DMS53 treated with DMSO at 0.1 percent for 48 hours (cell line): Measurements from ENCODE around the gene CA4.
"Not testable (repeated sequence)": the region's sequence is repeated elsewhere in the genome, so short reads cannot be mapped to it uniquely, and the experiment has no call there.

Experiments
- DNase-seq: peaks from one replicate; lab custom pipeline; 2025; ENCODE audit not compliant: unreplicated experiment; lab: John Stamatoyannopoulos, UW

CA4 gene

DNA sequence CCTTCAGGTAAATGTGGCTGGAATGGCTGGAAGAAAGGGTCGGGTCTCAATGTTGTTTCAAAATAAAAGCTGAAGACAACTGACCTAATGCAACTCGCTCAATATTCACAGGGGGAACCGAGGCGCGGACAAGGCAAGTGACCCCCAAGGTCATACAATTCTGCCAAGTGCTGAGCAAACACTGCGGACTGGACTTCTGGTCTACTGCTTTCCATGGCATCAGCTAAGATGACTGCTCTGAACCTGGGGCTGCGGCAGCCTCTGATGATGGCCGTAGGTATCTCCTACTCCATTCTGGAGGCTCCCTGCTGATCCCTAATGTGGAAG is 21.9 kb downstream of the CA4 start:
- no peak for DNase-seq

DNA sequence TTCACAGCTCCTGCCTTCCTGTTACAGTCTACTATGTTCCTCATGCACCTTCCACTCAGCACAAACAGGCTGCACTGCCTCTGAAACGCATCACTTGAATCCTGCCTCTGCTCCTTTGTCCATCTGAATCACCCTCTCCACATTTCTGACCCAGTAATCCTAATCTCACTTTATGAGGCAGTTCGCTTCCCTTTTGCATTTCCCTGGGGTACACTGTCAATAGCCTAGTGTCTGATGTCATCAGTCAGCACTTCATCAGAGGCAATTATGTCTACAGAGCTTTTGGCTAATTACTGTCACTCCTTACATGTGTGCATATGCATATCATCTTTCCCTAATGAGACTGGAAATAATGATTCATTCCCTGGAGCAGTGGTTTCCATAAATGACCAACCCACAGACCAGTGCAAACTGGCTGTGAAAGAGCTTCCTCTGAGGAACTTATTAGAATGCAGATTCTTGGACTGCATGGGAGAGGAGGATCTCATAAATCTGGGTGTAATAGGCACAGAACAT is 23.6 kb downstream of the CA4 start:
- DNase-seq, result no peak

DNA sequence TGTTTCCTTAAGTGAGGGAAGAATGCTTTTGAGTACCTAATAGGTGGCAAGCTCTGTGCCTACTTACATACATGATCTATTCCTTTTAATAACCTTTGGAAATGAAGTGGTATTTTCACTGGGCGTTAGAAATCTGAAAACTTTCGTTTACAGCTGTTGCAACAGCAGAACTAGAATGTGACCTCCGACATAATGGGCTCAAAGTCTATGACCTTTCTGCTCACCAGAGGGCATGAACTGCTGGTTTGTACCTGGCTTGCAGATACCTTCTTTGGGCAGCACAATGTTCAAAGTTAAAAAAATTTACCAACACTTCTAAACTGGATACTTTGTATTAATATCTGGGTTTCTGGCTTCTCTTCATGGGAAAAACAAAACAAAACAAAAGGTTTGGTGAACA is 24.3 kb downstream of the CA4 start:
- DNase-seq, result no peak

DNA sequence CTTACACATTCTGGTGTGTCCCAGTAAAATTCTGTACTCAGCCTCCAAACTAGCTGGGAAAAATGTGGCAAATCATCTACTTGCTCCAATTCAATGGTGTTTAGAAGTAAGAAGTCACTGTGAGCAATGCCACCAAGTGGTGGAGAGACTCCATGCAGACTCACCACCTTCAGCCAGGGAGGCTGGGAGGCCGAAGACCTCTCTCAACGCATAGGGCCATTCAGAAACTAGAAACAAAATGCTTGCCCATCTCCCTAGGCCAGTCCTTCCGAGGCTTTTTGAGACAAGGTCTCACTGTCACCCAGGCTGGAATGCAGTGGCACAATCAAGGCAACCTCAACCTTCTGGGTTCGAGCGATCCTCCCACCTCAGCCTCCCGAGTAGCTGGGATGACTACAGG is 25.0 kb downstream of the CA4 start:
- not testable (repeated sequence) for DNase-seq

DNA sequence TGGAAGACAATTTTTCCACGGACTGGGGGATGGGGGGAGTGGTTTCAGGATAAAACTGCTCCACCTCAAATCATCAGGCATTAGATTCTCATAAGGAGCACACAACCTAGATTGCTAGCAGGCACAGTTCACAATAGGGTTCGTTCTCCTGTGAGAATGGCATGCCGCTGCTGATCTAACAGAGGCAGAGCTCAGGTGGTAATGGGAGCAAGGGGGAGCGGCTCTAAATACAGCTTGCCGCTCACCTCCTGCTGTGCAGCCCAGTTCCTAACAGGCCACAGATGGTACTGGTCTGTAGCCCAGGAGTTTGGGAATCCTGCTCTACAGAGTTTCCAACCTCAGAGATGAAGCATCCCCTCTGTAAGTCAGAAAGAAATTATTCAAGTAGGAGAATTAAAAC is 27.0 kb downstream of the CA4 start:
- not testable (repeated sequence) for DNase-seq

DNA sequence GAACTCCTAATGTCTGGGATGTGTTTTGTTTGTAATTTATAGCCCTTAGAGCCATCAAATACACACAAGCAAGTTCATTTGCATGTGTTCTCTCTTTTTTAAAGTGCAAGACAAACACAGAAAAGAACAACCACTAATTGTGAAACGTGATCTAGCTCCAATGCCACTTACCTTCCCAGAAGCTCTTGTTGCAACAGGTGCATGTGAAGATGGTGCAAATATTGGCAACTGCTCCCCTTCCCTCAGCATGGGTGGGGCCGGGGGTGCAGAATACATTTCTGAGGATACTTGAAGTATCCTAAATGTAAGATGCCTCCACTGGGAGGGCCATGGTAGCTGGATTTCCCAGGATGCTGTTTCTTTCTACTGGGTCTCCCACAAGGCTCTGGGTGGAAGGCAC is 28.4 kb downstream of the CA4 start:
- DNase-seq, result not testable (repeated sequence)

DNA sequence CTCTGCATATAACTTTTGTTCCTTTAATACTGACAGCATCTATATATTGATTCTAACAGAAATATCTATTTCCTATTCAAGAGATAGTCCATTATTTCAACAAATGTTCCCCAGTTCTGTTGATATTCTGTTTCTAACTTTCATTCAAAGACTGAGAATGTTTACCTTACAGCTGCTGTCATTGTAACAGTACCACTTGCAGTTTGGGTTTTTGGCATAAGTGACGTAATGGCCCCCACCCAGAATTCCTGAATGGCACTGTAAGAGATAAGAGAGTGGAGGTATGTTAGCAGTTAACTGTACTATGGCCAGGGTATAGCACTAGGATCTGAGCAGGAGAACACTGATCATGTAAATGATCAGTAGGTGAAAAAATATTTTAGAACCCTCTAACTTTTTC is 30.6 kb downstream of the CA4 start:
- DNase-seq, result not testable (repeated sequence)

DNA sequence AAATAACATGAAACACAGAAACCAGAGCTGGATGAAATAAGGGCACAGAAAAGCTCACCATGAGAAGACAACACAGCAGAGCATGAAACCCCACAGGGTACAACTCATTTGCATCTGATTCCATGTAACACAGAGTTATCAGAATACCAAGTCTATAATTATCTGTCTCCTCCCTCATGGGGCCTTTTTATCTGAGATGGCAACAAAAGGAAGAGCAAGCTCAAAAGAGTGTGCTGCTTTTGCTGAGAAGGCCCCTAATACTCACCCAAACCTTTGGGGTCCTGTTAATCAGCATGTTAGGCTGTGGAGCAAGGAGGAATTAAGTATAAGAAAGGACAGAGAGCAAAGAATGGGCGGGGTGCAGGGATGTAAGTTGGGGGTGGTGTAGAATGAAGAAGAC is 36.6 kb downstream of the CA4 start:
- DNase-seq, result not testable (repeated sequence)

DNA sequence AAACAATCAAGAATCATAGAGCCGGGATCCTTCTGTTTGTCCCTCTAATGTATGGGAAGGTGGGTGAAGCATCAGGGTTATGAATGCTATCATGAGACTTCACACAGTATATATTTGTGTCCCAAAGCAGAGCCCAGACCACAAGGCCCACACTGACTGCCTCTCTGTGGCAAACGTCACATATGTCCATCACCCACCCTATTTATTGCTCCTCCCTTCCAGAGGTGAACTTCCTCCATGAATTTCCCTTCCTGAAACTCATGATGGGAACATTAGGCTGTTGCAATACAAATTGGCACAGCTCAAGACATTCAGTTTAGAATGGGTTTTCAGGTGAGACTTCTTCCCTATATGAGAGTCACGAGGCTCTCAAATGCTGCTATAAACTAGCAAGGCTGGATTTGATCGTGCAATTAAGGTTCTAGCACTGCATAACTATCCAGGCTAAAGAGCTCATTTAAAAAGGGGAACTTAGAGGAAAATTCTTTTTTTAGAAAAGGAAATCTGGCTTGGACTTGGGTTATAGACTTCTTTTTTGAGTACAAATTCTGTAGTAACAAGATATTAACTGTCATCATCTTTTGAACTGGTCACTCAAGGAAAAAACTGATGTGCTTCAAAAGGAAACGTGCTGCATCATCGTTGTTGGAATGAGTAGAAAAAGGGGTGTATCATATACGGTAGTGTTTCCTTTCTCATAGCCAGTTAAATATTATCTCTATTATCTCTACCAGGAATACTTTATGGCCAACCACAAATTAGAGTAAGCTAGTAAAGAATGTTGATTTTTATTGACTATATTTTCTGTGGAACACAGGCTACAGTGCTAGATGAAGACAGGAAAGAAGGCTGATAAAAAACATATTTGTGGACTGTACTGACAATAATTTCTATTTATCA is 37.3 kb downstream of the CA4 start:
- DNase-seq, result not testable (repeated sequence)

DNA sequence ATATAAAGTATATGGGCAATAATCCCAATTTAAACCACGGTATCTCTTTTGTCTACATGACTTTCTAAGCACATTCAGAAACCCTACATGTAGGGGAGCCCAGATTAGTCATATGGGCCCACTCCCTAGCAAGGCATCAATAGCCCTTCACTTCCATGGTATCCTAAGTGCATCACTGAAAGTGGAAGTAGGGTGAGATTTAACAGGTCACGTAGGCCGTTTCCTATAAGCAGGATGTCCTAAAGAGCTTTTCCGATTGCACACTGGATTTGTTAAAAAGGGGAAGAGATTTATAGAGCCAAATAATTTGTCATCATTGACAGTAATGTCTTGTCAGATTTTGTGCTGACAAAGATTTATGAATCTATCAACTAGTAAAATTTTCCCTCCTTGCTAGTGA is 39.0 kb downstream of the CA4 start:
- no peak for DNase-seq

DNA sequence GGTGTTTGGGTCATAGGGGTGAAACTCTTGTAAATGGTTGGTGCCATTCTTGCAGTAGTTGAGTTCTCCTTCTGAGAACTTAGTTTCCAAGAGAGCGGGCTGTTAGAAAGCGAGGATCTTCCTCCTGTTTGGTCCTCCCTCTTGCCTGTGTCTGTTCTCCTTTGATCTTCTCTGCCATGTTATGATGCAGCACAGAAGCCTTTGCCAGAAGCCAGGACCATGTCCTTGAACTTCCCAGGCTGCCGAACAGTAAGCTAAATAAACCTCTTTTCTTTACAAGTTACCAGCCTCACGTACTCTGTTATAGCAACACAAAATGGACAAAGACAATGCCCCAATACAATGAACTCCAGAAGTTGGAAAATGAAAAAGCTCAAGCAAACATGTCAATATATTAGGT is 40.3 kb downstream of the CA4 start:
- not testable (repeated sequence) for DNase-seq

DNA sequence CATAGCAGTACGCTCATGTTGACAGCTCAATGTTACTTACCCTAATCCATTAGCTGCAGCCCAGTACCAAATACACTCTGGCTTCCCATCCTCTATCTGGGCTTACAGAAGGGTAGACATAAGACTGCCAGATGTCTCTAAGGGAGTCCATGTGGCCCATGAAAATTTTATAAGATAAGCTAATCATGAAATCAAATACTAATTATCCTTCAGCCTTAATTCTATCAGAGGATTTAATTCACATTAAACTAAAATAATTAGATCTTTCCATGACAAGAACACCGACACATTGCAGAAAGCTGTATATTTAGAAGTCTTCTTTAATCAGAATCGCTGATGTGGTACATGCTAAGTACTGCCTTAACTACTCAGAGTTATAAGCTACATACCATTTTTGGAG is 43.3 kb downstream of the CA4 start:
- not testable (repeated sequence) for DNase-seq

DNA sequence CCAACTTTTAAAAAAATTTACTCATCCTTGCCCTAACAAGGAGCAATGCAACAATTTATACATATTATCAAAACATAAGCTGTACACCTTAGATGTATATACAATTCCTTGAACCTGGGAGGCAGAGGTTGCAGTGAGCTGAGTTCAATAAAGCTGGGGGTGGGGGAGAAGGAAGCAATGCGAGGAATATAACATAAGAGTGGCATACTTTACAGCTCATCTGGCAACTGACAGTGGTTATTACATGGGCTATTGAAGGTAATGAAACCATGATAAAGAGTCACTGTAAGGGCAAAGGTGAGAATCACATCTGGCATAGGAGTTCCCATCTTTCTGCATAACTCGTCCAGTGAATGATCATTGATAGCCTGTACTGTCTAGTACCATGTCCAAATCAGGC is 43.7 kb downstream of the CA4 start:
- DNase-seq, result no peak

DNA sequence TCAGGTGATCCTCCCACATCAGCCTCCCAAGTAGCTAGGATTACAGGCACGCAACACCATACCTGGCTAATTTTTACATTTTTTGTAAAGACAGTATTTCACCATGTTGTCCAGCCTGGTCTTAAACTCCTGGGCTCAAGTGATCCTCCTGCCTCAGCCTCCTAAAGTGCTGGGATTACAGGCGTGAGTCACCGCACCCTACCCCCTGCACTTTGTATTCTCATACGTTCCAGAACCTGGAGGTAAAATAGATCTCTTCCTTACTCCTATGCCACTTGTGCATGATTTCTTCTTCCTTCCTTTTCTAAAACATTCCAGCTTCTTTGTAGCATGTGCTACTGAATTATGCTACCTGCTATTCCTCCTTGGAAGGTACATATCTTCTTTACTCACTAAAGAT is 44.4 kb downstream of the CA4 start:
- DNase-seq, result not testable (repeated sequence)

DNA sequence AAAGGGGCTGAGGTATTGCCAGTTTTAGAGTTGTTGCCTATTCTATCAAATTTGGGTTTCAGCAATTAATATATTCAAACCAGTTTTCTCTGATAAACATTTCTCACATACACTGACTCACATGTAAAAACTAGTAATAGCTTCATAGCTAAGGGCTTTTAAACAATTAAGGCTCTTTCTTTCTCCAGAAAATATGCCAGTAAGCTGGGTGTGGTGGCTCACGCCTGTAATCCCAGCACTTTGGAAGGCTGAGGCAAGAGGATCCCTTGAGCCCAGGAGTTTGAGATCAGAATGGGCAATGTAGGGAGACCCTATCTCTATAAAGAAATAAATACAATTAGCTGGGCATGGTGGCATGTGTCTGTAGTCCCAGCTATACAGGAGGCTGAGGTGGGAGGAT is 48.9 kb downstream of the CA4 start:
- DNase-seq, result not testable (repeated sequence)

DNA sequence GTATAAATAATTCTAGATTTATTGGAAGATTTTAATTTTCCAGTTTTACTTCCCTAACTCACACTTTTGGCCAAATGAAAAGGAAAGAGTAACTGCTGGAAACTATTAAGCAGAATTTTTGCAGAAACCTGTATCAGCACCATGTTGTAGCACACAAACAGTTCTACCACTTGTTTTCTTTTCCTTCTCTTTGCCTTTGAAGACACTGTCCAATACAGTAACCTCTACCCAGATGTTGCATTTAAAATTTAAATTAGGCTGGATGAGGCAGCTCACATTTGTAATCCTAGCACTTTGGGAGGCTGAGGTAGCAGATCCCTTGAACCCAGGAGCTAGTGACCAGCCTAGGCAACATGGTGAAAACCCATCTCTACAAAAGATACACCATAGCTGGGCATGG is 56.0 kb downstream of the CA4 start:
- not testable (repeated sequence) for DNase-seq

DNA sequence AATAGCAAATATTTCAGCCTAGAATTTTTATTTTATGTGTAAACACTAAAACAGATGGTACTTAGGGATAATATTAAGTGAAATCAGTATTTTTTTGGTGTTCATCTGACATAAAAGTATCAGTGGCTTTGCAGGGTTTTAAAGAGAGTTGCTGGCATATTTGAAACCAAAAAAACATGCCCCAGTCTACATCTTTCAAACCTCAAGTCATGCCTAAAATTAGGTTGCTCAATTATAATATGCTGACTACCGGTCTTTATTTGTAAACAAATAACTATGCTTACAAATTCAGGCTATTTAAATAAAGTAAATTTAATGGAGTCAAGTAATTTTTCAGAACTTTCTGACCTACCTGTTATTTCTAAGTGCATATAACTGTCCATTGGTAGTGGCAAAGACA is 58.5 kb downstream of the CA4 start:
- DNase-seq, result not testable (repeated sequence)
